NCI-H748 (cell line): ENCODE results near the gene CCDC93.

Experiments
- DNase-seq: peaks from one replicate; lab custom pipeline; 2025; ENCODE audit not compliant: unreplicated experiment; lab: John Stamatoyannopoulos, UW

Gene CCDC93

GRCh38 chr2:117918608-117919007, 95.3 kb downstream of the CCDC93 start:
- no peak for DNase-seq

- DNase-seq, result no peak
Observed at GRCh38 chr2:117917223-117917917, 96.5 kb downstream of the CCDC93 start.

- DNase-seq, result no peak
Observed at GRCh38 chr2:117902933-117903332, 110.9 kb downstream of the CCDC93 start.

- DNase-seq, result no peak
Observed at GRCh38 chr2:117888897-117889296, 125.0 kb downstream of the CCDC93 start.

DNA sequence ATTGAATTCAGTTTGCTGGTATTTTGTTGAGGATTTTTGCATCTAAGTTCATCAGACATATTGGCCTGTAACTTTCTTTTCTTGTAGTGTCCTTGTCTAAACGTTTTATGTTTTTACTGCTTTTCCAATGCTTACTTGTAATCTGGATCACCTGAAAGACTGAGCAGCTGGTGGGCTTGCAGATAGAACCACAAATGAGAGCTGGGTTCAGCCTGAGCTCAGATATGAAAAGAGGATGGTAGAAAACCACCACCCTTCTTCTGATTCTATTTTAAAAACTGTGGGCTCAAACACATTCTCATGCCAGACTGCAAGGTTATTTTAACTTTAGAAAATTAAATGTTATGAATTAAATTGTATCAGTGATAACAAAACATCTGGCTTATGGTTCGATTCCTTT, 128.6 kb downstream of the CCDC93 start:
- DNase-seq, result no peak

DNA sequence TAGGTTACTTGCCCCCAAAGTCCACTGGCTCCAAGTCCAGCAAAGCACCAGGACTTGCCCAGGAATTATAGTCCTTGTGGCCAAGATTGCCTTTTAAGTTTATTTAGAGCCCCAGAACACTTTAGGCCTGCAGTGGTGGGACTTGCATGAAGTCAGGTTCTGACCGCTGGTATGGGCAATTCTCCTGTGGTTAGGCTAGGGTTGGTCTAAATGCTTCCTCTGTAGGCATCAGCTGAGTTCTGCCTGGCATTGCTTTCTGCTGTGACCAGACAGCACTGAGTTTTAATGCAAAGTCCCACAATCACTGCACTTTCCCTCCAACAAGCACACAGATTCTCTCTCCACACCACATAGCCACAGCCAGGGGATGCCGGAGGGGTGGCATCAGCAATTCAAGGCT, 134.9 kb downstream of the CCDC93 start:
- DNase-seq, result no peak

DNA sequence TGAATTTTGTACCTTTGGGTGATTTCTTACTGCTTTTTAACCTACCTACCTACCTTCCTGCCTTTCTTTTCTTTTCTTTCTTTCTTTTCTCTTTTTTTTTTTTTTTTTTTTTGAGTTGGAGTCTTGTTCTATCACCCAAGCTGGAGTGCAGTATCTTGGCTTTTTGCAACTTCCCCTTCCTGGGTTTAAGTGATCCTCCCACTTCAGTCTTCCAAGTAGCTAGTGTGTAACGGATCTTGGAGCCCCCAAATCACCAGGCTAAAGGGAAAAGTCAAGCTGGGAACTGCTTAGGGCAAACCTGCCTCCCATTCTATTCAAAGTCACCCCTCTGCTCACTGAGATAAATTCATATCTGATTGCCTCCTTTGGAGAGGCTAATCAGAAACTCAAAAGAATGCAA, 138.1 kb downstream of the CCDC93 start:
- no peak for DNase-seq
